Measurements from ENCODE around the gene KLKB1.

DNA sequence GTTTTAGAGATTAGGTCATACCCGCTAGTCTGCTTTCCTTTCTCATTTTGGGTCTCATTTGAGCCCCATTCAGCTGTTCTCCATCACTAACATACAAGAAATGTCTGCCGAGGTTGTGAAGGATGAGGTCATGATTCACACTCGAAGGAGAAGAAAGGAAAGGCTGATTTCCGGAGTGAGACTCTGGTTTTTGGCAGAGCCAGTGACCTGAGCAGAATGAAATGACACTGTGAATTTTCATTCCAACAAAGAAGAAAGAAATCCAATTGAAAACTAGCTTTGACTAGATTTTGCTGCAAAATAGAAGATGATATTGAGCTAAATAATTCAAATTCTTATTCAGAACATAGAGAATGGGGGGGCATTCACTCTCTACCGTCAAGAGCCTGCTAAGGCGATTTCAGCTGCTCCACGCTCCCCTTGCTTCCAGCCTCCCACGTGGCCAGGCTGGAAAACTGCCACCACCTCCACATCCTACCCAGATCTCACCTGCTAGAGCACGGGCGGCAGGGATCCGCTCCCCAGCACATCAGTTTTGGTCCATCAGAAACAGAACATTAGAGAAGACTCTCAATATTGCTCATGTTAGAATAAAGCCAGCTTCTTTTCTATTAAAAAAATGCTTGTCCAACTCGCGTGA, 77.7 kb downstream of the KLKB1 start:
- no peak for TF ChIP-seq ZFX (IDR thresholded peaks at IDR 0.05)
- TF ChIP-seq, protein P1, sequence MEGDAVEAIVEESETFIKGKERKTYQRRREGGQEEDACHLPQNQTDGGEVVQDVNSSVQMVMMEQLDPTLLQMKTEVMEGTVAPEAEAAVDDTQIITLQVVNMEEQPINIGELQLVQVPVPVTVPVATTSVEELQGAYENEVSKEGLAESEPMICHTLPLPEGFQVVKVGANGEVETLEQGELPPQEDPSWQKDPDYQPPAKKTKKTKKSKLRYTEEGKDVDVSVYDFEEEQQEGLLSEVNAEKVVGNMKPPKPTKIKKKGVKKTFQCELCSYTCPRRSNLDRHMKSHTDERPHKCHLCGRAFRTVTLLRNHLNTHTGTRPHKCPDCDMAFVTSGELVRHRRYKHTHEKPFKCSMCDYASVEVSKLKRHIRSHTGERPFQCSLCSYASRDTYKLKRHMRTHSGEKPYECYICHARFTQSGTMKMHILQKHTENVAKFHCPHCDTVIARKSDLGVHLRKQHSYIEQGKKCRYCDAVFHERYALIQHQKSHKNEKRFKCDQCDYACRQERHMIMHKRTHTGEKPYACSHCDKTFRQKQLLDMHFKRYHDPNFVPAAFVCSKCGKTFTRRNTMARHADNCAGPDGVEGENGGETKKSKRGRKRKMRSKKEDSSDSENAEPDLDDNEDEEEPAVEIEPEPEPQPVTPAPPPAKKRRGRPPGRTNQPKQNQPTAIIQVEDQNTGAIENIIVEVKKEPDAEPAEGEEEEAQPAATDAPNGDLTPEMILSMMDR (conservative IDR thresholded peaks at IDR 0.05): no peak

Measured in C4-2B (cell line).